Endothelial cell of umbilical vein (primary cell): ENCODE results near the gene TMEM138.

Experiments used
- CTCF ChIP-seq, 2 donors: IDR thresholded peaks; 1 replicate in 1 of 2; 2 replicates in 1 of 2; pipeline ENCODE4 v1.5.1; 2011; ENCODE audit warnings: low read length in 2 of 2, mild to moderate bottlenecking in 2 of 2, moderate library complexity in 2 of 2, control low read depth in 1 of 2, inconsistent platforms in 1 of 2, low read depth in 1 of 2; ENCODE audit not compliant: insufficient read depth in 1 of 2; ENCODE audit errors: extremely low read depth in 1 of 2
- POLR2A ChIP-seq: IDR thresholded peaks from 2 replicates; pipeline ENCODE4 v1.6.1; 2012; ENCODE audit warnings: low read depth, mild to moderate bottlenecking, control low read depth, low read length
- POLR2AphosphoS5 ChIP-seq: IDR thresholded peaks from 2 replicates; pipeline ENCODE4 v1.6.1; 2012; ENCODE audit warnings: low read depth, mild to moderate bottlenecking, control low read depth, low read length, moderate library complexity; ENCODE audit not compliant: insufficient read depth

DNA sequence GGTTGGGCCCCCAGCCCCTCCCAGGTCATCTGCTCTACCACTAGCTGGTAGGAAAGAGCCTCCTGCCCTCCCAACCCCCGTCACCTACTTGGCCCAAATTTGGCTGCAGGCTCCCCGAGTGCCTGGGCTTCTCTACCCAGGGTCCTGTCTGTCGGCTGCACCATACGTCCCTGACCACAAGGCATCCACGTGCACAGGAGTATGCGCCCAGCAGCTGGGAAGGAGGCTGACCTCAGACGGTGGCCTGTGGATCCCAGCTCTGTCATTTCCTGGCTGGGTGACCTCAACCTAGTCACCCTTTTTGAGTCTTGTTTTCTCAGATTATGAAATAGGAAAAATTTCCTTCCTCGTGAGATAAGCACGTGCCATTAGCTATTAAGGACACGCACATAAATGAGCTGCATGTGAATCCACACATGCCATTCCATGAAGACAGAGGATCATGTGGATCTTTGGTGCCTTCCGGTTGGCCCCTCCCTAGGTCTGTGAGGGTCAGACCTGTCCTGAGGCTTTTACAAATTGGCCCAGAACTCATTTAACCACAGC is 14.2 kb upstream of the TMEM138 start:
- TF ChIP-seq CTCF (IDR thresholded peaks at IDR 0.05; ENCODE audit: extremely low read depth in 1 of 2, insufficient read depth in 1 of 2, low read depth in 1 of 2, low read length in 2 of 2) (peak in 1 of 2 donors; percentile 35), POLR2A (peak; percentile 69), POLR2AphosphoS5 (peak; percentile 83)
